Measurements from ENCODE around the gene ZSWIM1. TPM values are rescaled to one million over a fixed set of nuclear protein-coding genes. Genes with fewer than 3 reads are reported as not detected.

The ZSWIM1 gene
- total and polyA plus RNA-seq, 2 of the 13 experiments (the other 11 are each of a cell fraction or from before 2014, with no cell fraction given) = 9.5 to 11.7 TPM

- TF ChIP-seq ZNF121 (CRISPR knock-in tag; IDR thresholded peaks at IDR 0.05) (peak; percentile 94), SMC3 (IDR thresholded peaks at IDR 0.05; ENCODE audit: low read length) (0 out of 2 replicates have a peak, but pooled peaks have one; percentile 6), NR2F1 (CRISPR knock-in tag; IDR thresholded peaks at IDR 0.05) (peak; percentile 71 to 78; a peak in 3 of 4 replicates), ZFP90 (CRISPR knock-in tag; IDR thresholded peaks at IDR 0.05; ENCODE audit: borderline replicate concordance) (0 out of 2 replicates have a peak, but pooled peaks have one; percentile 58), ZMYM3 (CRISPR knock-in tag; IDR thresholded peaks at IDR 0.05) (peak; percentile 55; the same call in 1 of the 2 replicates), TEAD3 (CRISPR knock-in tag; optimal IDR thresholded peaks at IDR 0.05; ENCODE audit: borderline replicate concordance) (peak; percentile 45), KLF12 (CRISPR knock-in tag; IDR thresholded peaks at IDR 0.05; ENCODE audit: borderline replicate concordance) (0 out of 2 replicates have a peak, but pooled peaks have one; percentile 31)
Measured at GRCh38 chr20:45901332-45901731, 20.3 kb downstream of the ZSWIM1 start (continued).

GRCh38 chr20:45902199-45902701 lies 21.2 kb downstream of the ZSWIM1 start:
- intact Hi-C loops (cut with micrococcal nuclease; ENCODE audit: unreplicated experiment) (no loop called here), in situ Hi-C loops (cut with HindIII; ENCODE audit: extremely low pct_ligation_motif_present, low pct_unique_long_range_greater_than_20kb) (no loop called here)
- H3K79me2 ChIP-seq (ENCODE audit: insufficient read depth, low read length) = no peaks in the 10 kb centered on the region
- no TSS peak for BruUV-seq (replicated peaks)
- H3K4me1 ChIP-seq (ENCODE audit: insufficient read depth, low read length) = peaks cover 31% of the 10 kb centered on the region
- no peaks in the 10 kb centered on the region for H3K9me3 ChIP-seq (ENCODE audit: low read length)
- H3K4me2 ChIP-seq (ENCODE audit: low read depth, low read length) = no peak overlapping the region
- no peak overlapping the region for H2AFZ ChIP-seq (ENCODE audit: low read length)
- no peak overlapping the region for H3K9ac ChIP-seq (ENCODE audit: insufficient read depth, low read depth, low read length)
- no peak for DNase-seq (ENCODE audit: low spot score)
- H3K27ac ChIP-seq (ENCODE audit: extremely low read length, insufficient read depth, low read length) = no peak overlapping the region
- no peaks in the 10 kb centered on the region for H3K27me3 ChIP-seq (ENCODE audit: control insufficient read depth in 1 of 2, insufficient read depth in 2 of 2, low read length in 2 of 2)
- ChIA-PET CTCF (ENCODE audit: low intra/inter-chr PET ratio, low total read pairs) (no interaction called here), POLR2A (interaction anchor here (0.8 to 4.7 kb wide), 9 partner anchors 12 to 44 kb away, joined by 3 to 38 read pairs (median 8); partner anchors contain the start of genes CTSA, NEURL2, PCIF1 and ZSWIM1)
- ATAC-seq = no peak
- no peaks in the 10 kb centered on the region for H4K20me1 ChIP-seq (ENCODE audit: insufficient read depth, low read length)
- 94% methylated on average over 14 of the region's 14 CpGs for WGBS (ENCODE audit: low lambda C conversion rate)
- FAIRE-seq = no peak
- H3K4me3 ChIP-seq (replicated peaks in 1 of 3; ENCODE audit: insufficient read depth in 1 of 3, low read depth in 2 of 3, low read length in 3 of 3) = no peak overlapping the region
- peaks cover 18 to 19% of the 10 kb centered on the region in 2 experiments for H3K36me3 ChIP-seq (replicated peaks in 1 of 2; ENCODE audit: control insufficient read depth in 1 of 2, insufficient read depth in 2 of 2, low read length in 2 of 2)
- TF ChIP-seq ZBTB38 (CRISPR knock-in tag; IDR thresholded peaks at IDR 0.05) (0 out of 2 replicates have a peak, but pooled peaks have one; percentile 34), SMAD1 (CRISPR knock-in tag; IDR thresholded peaks at IDR 0.05; ENCODE audit: borderline replicate concordance, low read depth) (0 out of 2 replicates have a peak, but pooled peaks have one; percentile 62), IKZF4 (CRISPR knock-in tag; IDR thresholded peaks at IDR 0.05; ENCODE audit: borderline replicate concordance, low read depth, not compliant biosample characterization) (no peak), ZNF687 (CRISPR knock-in tag; IDR thresholded peaks at IDR 0.05) (peak; percentile 27), THAP7 (CRISPR knock-in tag; IDR thresholded peaks at IDR 0.05) (no peak), ZBTB37 (CRISPR knock-in tag; IDR thresholded peaks at IDR 0.05) (0 out of 2 replicates have a peak, but pooled peaks have one; percentile 24), BRCA1 (CRISPR knock-in tag; IDR thresholded peaks at IDR 0.05) (no peak), RORA (CRISPR knock-in tag; IDR thresholded peaks at IDR 0.05) (no peak), ZNF10 (CRISPR knock-in tag; IDR thresholded peaks at IDR 0.05; ENCODE audit: borderline replicate concordance, low read depth) (0 out of 2 replicates have a peak, but pooled peaks have one; percentile 50)
